Spleen (tissue), 11 donors: ENCODE measurements around the gene B4GALNT3. TPM values are rescaled to one million over a fixed set of nuclear protein-coding genes. Genes with fewer than 3 reads are reported as not detected.

Experiments used
- DNase-seq: peaks from one replicate; pipeline ENCODE4 v3.0.0-alpha.2; 2020
- H3K27ac ChIP-seq, 8 donors: fragments of 200-600 bp; sonication (generic) in 7 of 8; 1 replicate in 4 of 8; 2 replicates in 4 of 8; pipeline versions ENCODE4 v1.5.0 to v1.8.0; 2016 to 2021; ENCODE audit warnings: inconsistent platforms in 4 of 8, mild to moderate bottlenecking in 4 of 8, moderate library complexity in 1 of 8
- H3K27me3 ChIP-seq, 7 donors: fragments of 200-600 bp; sonication (generic) in 6 of 7; replicated peaks in 1 of 7; 1 replicate in 4 of 7; 2 replicates in 3 of 7; pipeline versions ENCODE4 v1.5.0 to v1.8.0; 2016 to 2021; ENCODE audit warnings: inconsistent platforms in 3 of 7, mild to moderate bottlenecking in 1 of 7
- H3K36me3 ChIP-seq, 6 donors: fragments of 200-600 bp; sonication (generic) in 5 of 6; 1 replicate in 4 of 6; 2 replicates in 2 of 6; pipeline versions ENCODE4 v1.5.0 to v1.8.0; 2016 to 2021; ENCODE audit warnings: inconsistent platforms in 2 of 6
- H3K4me1 ChIP-seq, 6 donors: fragments of 200-600 bp; sonication (generic) in 5 of 6; 1 replicate in 3 of 6; 2 replicates in 3 of 6; pipeline versions ENCODE4 v1.5.0 to v1.8.0; 2016 to 2021; ENCODE audit warnings: inconsistent platforms in 3 of 6
- H3K4me3 ChIP-seq, 8 donors: fragments of 200-600 bp; sonication (generic) in 7 of 8; 1 replicate in 4 of 8; 2 replicates in 4 of 8; pipeline versions ENCODE4 v1.5.0 to v1.8.0; 2016 to 2021; ENCODE audit warnings: inconsistent platforms in 4 of 8, mild to moderate bottlenecking in 4 of 8, moderate library complexity in 2 of 8
- H3K9me3 ChIP-seq, 8 donors: fragments of 200-600 bp; sonication (generic) in 7 of 8; 1 replicate in 4 of 8; 2 replicates in 4 of 8; pipeline versions ENCODE4 v1.5.0 to v1.8.0; 2016 to 2021; ENCODE audit warnings: inconsistent platforms in 4 of 8
- CTCF ChIP-seq, 11 experiments: fragments of 200-600 bp in 7 of 11; fragments of 450-650 bp in 4 of 11; sonication (generic) in 4 of 11; IDR thresholded peaks in 8 of 11; conservative IDR thresholded peaks in 3 of 11; 1 replicate in 7 of 11; 2 replicates in 4 of 11; pipeline versions ENCODE4 v1.4.0 to v1.8.0; 2016 to 2021; ENCODE audit warnings: antibody characterized with exemption in 11 of 11, inconsistent platforms in 4 of 11, mild to moderate bottlenecking in 1 of 11
- POLR2A ChIP-seq, 3 donors: fragments of 450-650 bp; IDR thresholded peaks; one replicate each; pipeline ENCODE4 v1.5.1; 2017; ENCODE audit warnings: antibody characterized with exemption in 3 of 3, mild to moderate bottlenecking in 1 of 3
- POLR2AphosphoS5 ChIP-seq, 3 donors: sonication (generic); formaldehyde crosslinking; IDR thresholded peaks; one replicate each; pipeline ENCODE4 v1.5.1; 2017; ENCODE audit warnings: antibody characterized with exemption in 3 of 3
- WGBS, 5 donors: extraction: QIAGEN DNeasy Blood & Tissue Kit in 3 of 5; methylation state at CpG; one replicate each; pipeline versions ENCODE4 v1.1.5 to v1.1.7; 2013 to 2018; 5-methylcytosine and 5-hydroxymethylcytosine counted together
- intact Hi-C: fragments of 100-400 bp; cut with DNase I; formaldehyde crosslinking; loops from one replicate; pipeline ENCODE4 v1.15.0; 2023; ENCODE audit warnings: low total_unique reads
- polyA plus RNA-seq, 3 donors: library from polyadenylated mRNA; stranded (reverse); fragments of 200-250 nt; gene quantifications; one replicate each; pipeline ENCODE4 v1.2.1, GENCODE V29; 2013
- total RNA-seq, 7 donors: library from RNA; depleted of rRNA in 3 of 7; stranded (reverse); fragments of >200 nt in 3 of 7; fragmentation: NEBNext Ultra II Directional in 4 of 7; extraction: Animal tissue kit (Norgen Biotek cat#: 25700) in 4 of 7; gene quantifications; one replicate each; pipeline versions ENCODE4 v1.1.0 to v1.2.1, GENCODE V29; 2016 to 2021
- donor health status: healthy with polysubstance abuse.
- donor health status: DM: no; HTN: no; CAD: no; lungs with moderate emphysema.
- donor health status: DM: no; HTN: no; CAD: no.
- donor health status: Bipolar disorder and iron deficiency.
- donor health status: healthy.
- donor health status: DM: no; HTN: no; CAD: no.
- donor health status: DM: yes; HTN: yes; CAD: no.

B4GALNT3 gene
- total and polyA plus RNA-seq, 10 donors = 0.28 to 2.0 (median 1.5) TPM

- Histone ChIP-seq H3K4me1 (peaks cover 0 to 41% (median 8%) of the 10 kb centered on the region in 6 donors), H3K4me3 (no peak overlapping the region), H3K27ac (peak overlapping the region in 3 of 8 donors; percentile 9 to 71 (median 58)), H3K27me3 (no peaks in the 10 kb centered on the region), H3K36me3 (no peaks in the 10 kb centered on the region), H3K9me3 (peaks cover 0 to 3% (median 0%) of the 10 kb centered on the region in 8 donors)
- TF ChIP-seq CTCF (IDR thresholded peaks at IDR 0.05 in 8 of 11, conservative IDR thresholded peaks at IDR 0.05 in 3 of 11) (no peak), POLR2AphosphoS5 (IDR thresholded peaks at IDR 0.05) (no peak), POLR2A (IDR thresholded peaks at IDR 0.05) (no peak)
- 70 to 84% (median 76%) methylated on average over 7 of the region's 7 CpGs for WGBS, 5 donors
- intact Hi-C loops = no loop called here
- no peak for DNase-seq
These were observed 133.9 kb downstream of the B4GALNT3 start for GRCh38 chr12:593396-594270.

- peaks cover 0 to 24% (median 4%) of the 10 kb centered on the region in 6 donors for H3K4me1 ChIP-seq
- no peaks in the 10 kb centered on the region for H3K9me3 ChIP-seq
- no peaks in the 10 kb centered on the region for H3K27me3 ChIP-seq
- no peak overlapping the region for H3K27ac ChIP-seq
- DNase-seq = no peak
- H3K4me3 ChIP-seq = no peak overlapping the region
- WGBS, 5 donors = 29 to 44% (median 35%) methylated on average over 13 of the region's 13 CpGs
- no peak for TF ChIP-seq POLR2AphosphoS5 (IDR thresholded peaks at IDR 0.05)
- no peak for TF ChIP-seq POLR2A (IDR thresholded peaks at IDR 0.05)
- no peak for TF ChIP-seq CTCF (IDR thresholded peaks at IDR 0.05 in 8 of 11, conservative IDR thresholded peaks at IDR 0.05 in 3 of 11)
- H3K36me3 ChIP-seq = no peaks in the 10 kb centered on the region
- intact Hi-C loops = no loop called here
These were observed 138.3 kb downstream of the B4GALNT3 start for GRCh38 chr12:597926-598568.

- intact Hi-C loops = no loop called here
- Histone ChIP-seq H3K27me3 (no peaks in the 10 kb centered on the region), H3K4me3 (no peak overlapping the region), H3K27ac (no peak overlapping the region), H3K9me3 (no peaks in the 10 kb centered on the region), H3K4me1 (peaks cover 0 to 10% (median 4%) of the 10 kb centered on the region in 6 donors), H3K36me3 (no peaks in the 10 kb centered on the region)
- no peak for DNase-seq
- 96 to 98% (median 96%) methylated on average over 5 to 13 of the region's 13 CpGs for WGBS, 5 donors
- TF ChIP-seq CTCF (IDR thresholded peaks at IDR 0.05 in 8 of 11, conservative IDR thresholded peaks at IDR 0.05 in 3 of 11) = no peak
- no peak for TF ChIP-seq POLR2AphosphoS5 (IDR thresholded peaks at IDR 0.05)
- TF ChIP-seq POLR2A (IDR thresholded peaks at IDR 0.05) = no peak
These were observed 140.0 kb downstream of the B4GALNT3 start for GRCh38 chr12:599756-600155.
